ENCODE data around the gene HADHA. TPM values are rescaled to one million over a fixed set of nuclear protein-coding genes. Genes with fewer than 3 reads are reported as not detected.
"Not testable (repeated sequence)": the region's sequence is repeated elsewhere in the genome, so short reads cannot be mapped to it uniquely, and the experiment has no call there.

The HADHA gene
- total and polyA plus RNA-seq, 2 donors from 2014 or later, result 135 to 171 TPM

DNA sequence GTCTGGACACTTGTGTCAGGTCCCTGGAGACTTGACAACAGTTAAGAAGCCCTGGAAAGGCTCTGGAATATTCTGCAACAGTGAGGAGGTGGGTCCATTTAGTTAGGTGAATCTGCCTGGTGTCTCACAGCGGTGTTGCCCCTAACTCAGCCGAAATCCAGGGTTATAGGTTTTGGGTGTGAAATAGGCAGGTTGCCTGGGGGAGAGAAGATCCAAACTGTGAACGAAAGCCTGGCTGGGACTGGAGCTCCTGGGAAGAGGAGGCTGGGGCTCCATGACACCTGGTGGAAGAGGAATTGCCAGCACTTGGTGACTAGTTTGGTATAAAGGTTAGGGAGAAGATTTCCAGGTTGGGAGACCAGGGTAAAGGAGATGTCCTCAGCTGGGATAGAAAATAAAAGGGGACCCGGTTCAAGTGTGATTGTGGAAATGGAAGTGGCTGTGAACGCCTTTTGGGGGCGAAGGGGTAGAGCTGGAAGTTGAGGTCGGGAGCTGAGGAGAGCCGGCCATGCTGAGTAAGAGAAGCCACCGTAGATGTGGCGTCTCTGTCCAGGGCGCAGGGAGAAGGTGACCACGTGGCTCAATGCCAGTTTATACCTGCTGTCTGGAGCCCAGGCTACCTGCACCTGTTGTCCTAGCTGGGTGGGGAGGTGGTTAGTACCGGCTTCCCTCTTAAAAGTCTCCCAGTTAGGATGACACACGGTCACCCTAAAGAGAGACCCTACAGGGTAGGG is 74.6 kb downstream of the HADHA start:
- intact Hi-C loops (cut with DNase I), result no loop called here
- DNase-seq (no peak), FAIRE-seq (no peak)
- TF ChIP-seq, protein P1, sequence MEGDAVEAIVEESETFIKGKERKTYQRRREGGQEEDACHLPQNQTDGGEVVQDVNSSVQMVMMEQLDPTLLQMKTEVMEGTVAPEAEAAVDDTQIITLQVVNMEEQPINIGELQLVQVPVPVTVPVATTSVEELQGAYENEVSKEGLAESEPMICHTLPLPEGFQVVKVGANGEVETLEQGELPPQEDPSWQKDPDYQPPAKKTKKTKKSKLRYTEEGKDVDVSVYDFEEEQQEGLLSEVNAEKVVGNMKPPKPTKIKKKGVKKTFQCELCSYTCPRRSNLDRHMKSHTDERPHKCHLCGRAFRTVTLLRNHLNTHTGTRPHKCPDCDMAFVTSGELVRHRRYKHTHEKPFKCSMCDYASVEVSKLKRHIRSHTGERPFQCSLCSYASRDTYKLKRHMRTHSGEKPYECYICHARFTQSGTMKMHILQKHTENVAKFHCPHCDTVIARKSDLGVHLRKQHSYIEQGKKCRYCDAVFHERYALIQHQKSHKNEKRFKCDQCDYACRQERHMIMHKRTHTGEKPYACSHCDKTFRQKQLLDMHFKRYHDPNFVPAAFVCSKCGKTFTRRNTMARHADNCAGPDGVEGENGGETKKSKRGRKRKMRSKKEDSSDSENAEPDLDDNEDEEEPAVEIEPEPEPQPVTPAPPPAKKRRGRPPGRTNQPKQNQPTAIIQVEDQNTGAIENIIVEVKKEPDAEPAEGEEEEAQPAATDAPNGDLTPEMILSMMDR (IDR thresholded peaks at IDR 0.05; ENCODE audit: borderline replicate concordance, extremely low read depth, insufficient read depth), result no peak
- H3K9me3 ChIP-seq (ENCODE audit: control insufficient read depth in 2 of 3, insufficient read depth in 1 of 3, low read length in 3 of 3), result no peaks in the 10 kb centered on the region
- no peak overlapping the region for H3K27ac ChIP-seq (ENCODE audit: low read depth in 2 of 2, low read length in 2 of 2)
- H3K9ac ChIP-seq (ENCODE audit: low read length in 3 of 3), result no peak overlapping the region
- H3K4me1 ChIP-seq (ENCODE audit: control insufficient read depth in 2 of 3, insufficient read depth in 2 of 3, low read depth in 1 of 3, low read length in 3 of 3), result no peaks in the 10 kb centered on the region
- H3K27me3 ChIP-seq (ENCODE audit: control insufficient read depth, insufficient read depth, low read length), result peaks cover 3% of the 10 kb centered on the region
- H3K36me3 ChIP-seq (ENCODE audit: control insufficient read depth in 2 of 3, insufficient read depth in 3 of 3, low read length in 3 of 3), result no peaks in the 10 kb centered on the region
- no peak overlapping the region for H3K4me3 ChIP-seq (ENCODE audit: low read length in 3 of 3)

DNA sequence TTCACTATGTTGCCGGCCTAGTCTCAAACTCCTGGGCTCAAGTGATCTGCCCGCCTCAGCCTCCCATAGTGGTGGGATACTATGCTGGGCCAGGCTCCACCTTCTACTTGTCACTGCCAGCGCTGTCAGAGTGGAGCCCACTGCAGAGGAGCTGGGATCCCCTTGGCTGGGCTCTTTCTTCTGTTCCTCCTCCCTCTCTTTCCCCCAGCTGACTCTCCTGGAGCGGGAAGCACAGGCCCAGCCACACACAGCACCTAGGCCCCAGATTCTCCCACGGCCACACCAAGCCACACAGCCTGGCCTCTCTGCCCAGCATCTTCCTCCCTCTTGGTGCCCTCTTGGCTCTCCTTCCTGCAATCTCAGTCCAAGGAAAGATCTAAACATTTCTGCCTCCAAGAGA is 75.2 kb downstream of the HADHA start:
- H3K4me3 ChIP-seq (ENCODE audit: low read length in 3 of 3), result no peak overlapping the region
- intact Hi-C loops (cut with DNase I), result no loop called here
- H3K9ac ChIP-seq (ENCODE audit: low read length in 3 of 3), result no peak overlapping the region
- FAIRE-seq (no peak), DNase-seq (no peak)
- no peaks in the 10 kb centered on the region for H3K36me3 ChIP-seq (ENCODE audit: control insufficient read depth in 2 of 3, insufficient read depth in 3 of 3, low read length in 3 of 3)
- no peaks in the 10 kb centered on the region for H3K27me3 ChIP-seq (ENCODE audit: control insufficient read depth, insufficient read depth, low read length)
- peaks cover 0 to 5% (median 0%) of the 10 kb centered on the region in 3 donors for H3K4me1 ChIP-seq (ENCODE audit: control insufficient read depth in 2 of 3, insufficient read depth in 2 of 3, low read depth in 1 of 3, low read length in 3 of 3)
- TF ChIP-seq, protein P1 (IDR thresholded peaks at IDR 0.05; ENCODE audit: borderline replicate concordance, extremely low read depth, insufficient read depth), result no peak
- no peaks in the 10 kb centered on the region for H3K9me3 ChIP-seq (ENCODE audit: control insufficient read depth in 2 of 3, insufficient read depth in 1 of 3, low read length in 3 of 3)
- no peak overlapping the region for H3K27ac ChIP-seq (ENCODE audit: low read depth in 2 of 2, low read length in 2 of 2)

DNA sequence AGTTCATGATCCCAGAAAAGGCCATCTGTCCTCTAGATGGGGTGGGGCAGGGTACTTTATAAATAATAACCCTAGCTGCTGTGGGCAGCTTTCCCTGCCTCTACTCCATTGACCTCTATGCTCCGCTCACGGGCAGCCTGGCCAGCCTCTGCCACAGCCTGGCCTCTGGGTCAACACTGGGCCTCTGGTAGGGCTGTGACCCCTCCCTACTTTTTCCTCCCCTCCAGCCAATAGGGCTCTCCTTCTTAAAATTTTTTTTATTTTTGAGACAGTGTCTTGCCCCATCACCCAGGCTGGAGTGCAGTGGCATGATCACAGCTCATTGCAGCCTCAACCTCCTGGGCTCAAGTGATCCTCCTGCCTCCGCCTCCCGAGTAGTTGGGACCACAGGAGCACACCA is 75.6 kb downstream of the HADHA start:
- Histone ChIP-seq H3K9ac (ENCODE audit: low read length in 3 of 3) (no peak overlapping the region), H3K4me1 (ENCODE audit: control insufficient read depth in 2 of 3, insufficient read depth in 2 of 3, low read depth in 1 of 3, low read length in 3 of 3) (peaks cover 0 to 5% (median 0%) of the 10 kb centered on the region in 3 donors), H3K27me3 (ENCODE audit: control insufficient read depth, insufficient read depth, low read length) (no peaks in the 10 kb centered on the region), H3K36me3 (ENCODE audit: control insufficient read depth in 2 of 3, insufficient read depth in 3 of 3, low read length in 3 of 3) (no peaks in the 10 kb centered on the region), H3K9me3 (ENCODE audit: control insufficient read depth in 2 of 3, insufficient read depth in 1 of 3, low read length in 3 of 3) (no peaks in the 10 kb centered on the region), H3K27ac (ENCODE audit: low read depth in 2 of 2, low read length in 2 of 2) (no peak overlapping the region), H3K4me3 (ENCODE audit: low read length in 3 of 3) (no peak overlapping the region)
- intact Hi-C loops (cut with DNase I), result no loop called here
- TF ChIP-seq, protein P1 (IDR thresholded peaks at IDR 0.05; ENCODE audit: borderline replicate concordance, extremely low read depth, insufficient read depth), result no peak
- DNase-seq, result no peak
- no peak for FAIRE-seq

DNA sequence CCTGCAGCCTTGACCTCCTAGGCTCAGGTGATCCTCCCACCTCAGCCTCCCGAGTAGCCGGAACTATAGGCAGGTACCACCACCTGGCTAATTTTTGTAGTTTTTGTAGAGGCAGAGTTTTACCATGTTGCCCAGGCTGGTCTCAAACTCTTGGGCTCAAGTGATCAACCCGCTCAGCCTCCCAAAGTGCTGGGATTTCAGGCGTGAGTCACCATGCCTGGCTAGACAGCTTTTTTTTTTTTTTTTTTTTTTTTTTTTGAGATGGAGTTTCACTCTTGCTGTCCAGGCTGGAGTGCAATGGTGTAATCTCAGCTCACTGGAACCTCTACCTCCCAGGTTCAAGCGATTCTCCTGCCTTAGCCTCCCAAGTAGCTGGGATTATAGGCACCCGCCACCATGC is 77.9 kb downstream of the HADHA start:
- intact Hi-C loops (cut with DNase I); H3K9me3 ChIP-seq (ENCODE audit: control insufficient read depth in 2 of 3, insufficient read depth in 1 of 3, low read length in 3 of 3); H3K4me1 ChIP-seq (ENCODE audit: control insufficient read depth in 2 of 3, insufficient read depth in 2 of 3, low read depth in 1 of 3, low read length in 3 of 3); H3K36me3 ChIP-seq (ENCODE audit: control insufficient read depth in 2 of 3, insufficient read depth in 3 of 3, low read length in 3 of 3); H3K27me3 ChIP-seq (ENCODE audit: control insufficient read depth, insufficient read depth, low read length); H3K27ac ChIP-seq (ENCODE audit: low read depth in 2 of 2, low read length in 2 of 2); FAIRE-seq; H3K9ac ChIP-seq (ENCODE audit: low read length in 3 of 3); DNase-seq; H3K4me3 ChIP-seq (ENCODE audit: low read length in 3 of 3): not testable (repeated sequence)
